Sigmoid colon (tissue), 4 donors: Measurements from ENCODE around the gene TMEM92.

Experiments used
- EP300 ChIP-seq, 4 donors: sonication (generic); formaldehyde crosslinking; IDR thresholded peaks; one replicate each; pipeline ENCODE4 v1.6.1; 2017; ENCODE audit warnings: antibody characterized with exemption in 4 of 4
- POLR2A ChIP-seq, 2 donors: fragments of 450-650 bp; IDR thresholded peaks; one replicate each; pipeline ENCODE4 v1.6.1; 2016; ENCODE audit warnings: antibody characterized with exemption in 2 of 2, mild to moderate bottlenecking in 2 of 2, moderate library complexity in 2 of 2
- POLR2AphosphoS5 ChIP-seq, 4 donors: sonication (generic); formaldehyde crosslinking; IDR thresholded peaks; one replicate each; pipeline ENCODE4 v1.6.1; 2017; ENCODE audit warnings: antibody characterized with exemption in 4 of 4
- TF ChIP-seq, protein P1 (sequence below), 4 experiments: fragments of 450-650 bp in 3 of 4; fragments of 200-600 bp in 1 of 4; IDR thresholded peaks; one replicate each; pipeline ENCODE4 v1.5.1; 2016 to 2019; ENCODE audit warnings: antibody characterized with exemption in 4 of 4, mild to moderate bottlenecking in 3 of 4, moderate library complexity in 2 of 4

DNA sequence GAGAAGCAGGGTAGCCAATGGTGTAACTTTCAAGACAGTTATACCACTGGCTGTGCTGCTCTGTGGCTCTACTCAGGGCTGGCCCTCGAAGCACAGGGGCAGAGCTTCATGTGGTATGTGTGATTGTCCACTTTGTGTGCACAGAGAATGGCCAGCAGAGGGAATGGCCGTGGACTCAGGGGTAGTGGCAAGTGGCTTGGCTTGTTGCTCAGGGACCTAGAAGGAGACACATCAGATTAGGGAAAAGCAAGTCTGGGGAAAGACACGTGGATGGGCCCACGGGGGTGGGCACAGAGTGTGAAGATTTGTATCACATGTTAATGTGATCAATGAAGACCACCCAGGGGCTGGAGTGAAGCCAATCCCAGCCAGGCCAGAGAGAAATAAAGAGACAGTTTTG, 51.6 kb downstream of the TMEM92 start:
- no peak for TF ChIP-seq POLR2A (IDR thresholded peaks at IDR 0.05)
- TF ChIP-seq, protein P1, sequence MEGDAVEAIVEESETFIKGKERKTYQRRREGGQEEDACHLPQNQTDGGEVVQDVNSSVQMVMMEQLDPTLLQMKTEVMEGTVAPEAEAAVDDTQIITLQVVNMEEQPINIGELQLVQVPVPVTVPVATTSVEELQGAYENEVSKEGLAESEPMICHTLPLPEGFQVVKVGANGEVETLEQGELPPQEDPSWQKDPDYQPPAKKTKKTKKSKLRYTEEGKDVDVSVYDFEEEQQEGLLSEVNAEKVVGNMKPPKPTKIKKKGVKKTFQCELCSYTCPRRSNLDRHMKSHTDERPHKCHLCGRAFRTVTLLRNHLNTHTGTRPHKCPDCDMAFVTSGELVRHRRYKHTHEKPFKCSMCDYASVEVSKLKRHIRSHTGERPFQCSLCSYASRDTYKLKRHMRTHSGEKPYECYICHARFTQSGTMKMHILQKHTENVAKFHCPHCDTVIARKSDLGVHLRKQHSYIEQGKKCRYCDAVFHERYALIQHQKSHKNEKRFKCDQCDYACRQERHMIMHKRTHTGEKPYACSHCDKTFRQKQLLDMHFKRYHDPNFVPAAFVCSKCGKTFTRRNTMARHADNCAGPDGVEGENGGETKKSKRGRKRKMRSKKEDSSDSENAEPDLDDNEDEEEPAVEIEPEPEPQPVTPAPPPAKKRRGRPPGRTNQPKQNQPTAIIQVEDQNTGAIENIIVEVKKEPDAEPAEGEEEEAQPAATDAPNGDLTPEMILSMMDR (IDR thresholded peaks at IDR 0.05), result no peak
- no peak for TF ChIP-seq POLR2AphosphoS5 (IDR thresholded peaks at IDR 0.05)
- TF ChIP-seq EP300 (IDR thresholded peaks at IDR 0.05), result no peak
